GDM1 (cell line): ENCODE measurements around the gene VANGL2.

Source experiments
- DNase-seq: peaks from one replicate; lab custom pipeline; 2025; lab: John Stamatoyannopoulos, UW

The VANGL2 gene

DNA sequence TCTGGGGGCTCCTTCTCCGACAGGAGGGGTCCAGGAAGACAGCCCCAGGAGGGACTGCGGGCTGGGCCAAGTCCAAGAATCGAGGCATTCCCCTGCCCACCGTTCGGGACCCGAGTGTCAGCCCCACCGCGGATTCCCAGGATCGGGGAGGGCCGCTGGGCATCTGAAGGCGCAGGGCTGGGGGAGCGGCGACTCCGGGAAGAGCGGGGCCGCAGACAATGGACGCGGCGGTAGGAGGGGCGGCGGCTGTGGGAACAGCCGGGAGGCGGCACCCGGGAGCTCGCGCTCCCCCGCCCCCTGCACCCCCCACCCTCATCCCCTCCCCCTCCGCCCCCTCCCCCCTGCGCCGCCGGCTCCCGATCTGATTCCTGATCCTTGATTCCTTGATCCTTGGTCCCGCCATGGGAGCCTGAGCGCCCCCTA, at the start of gene VANGL2:
TSS of gene VANGL2 (plus strand) at position 342 of the 423 bp plus-strand sequence. CDS start 15,274 bp downstream, outside the sequence.
- no peak for DNase-seq

DNA sequence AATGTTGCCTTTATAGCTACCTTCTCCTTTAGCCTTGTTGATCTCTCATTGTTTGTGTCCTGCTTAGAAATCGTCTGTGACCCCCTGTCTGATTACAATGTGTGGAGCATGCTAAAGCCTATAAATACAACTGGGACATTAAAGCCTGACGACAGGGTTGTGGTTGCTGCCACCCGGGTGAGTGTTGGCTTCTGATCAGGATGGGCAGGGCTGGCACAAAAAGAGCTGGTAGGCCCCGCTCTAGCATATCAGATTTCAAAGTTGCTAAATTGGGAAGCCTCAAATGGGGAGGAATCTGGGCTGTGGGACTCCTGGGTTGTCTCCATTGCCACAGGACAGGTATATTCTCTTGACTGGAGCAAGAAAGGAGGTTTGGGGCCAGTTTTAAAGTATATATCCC, 48.7 kb upstream of the VANGL2 start:
- DNase-seq: no peak

DNA sequence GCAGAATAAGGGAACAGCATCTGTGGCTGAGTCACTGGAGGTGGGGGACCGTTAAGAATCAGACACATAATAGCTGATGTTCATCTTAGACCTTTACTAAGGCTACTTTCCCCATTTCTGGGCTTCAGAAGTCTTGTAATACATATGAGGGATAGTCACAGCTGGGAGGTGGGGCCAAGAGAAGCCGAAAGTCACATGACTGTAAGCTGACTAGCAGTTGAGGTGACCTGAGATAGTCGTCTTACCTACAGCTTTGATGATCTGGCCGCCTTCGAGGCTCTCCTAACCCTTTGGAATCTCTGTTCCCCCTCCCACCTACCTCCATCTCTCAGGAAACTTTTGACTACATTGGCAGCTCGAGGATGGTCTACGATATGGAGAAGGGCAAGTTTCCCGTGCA, 47.8 kb upstream of the VANGL2 start:
- DNase-seq: no peak

DNA sequence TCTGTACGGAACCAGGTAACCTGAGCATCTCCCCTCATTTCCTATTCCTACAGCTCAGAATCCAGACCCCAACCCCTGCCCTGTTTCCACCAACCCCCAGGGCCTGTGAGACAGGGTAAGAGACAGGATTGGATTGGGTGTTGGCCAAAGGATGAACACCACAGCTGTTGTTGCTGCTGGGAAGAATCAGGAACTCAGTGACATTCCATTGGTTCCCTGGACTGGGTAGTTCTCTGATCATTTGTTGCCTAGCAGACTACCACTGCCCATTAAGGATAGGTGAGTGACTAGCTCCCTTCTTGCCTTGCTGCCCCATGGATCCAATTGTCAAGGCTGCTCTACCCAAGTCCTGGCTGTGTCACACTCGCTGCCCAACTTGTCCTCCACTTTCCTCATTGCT, 47.1 kb upstream of the VANGL2 start:
- no peak for DNase-seq

DNA sequence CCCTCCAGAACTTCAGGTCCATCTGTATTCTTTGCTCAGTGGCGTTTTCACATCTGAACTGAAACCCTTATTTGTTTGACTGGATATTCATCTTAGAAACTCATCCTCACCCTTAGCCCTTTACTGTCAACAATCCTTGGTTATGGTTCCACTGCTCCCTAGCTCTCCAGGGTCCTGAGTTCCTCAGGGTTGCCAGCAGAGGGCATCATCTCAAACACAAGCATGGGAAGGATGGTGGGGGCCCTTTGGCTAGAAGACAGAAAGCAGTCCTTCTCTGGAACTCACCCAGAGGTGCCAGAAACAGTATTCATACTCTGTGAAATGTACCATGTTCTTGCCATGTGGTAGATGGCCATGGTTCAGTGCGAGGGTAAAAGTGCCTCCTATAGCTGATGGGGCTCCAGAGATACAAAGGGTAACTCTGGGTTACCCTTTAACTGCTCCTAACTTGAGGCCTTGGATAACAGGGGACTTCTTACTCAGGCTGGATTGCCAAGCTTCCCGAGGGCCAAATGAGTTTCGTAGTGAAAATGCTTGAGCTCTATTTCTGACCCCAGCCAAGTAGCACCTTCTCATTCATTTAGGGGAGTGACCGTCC, 45.9 kb upstream of the VANGL2 start:
- no peak for DNase-seq

DNA sequence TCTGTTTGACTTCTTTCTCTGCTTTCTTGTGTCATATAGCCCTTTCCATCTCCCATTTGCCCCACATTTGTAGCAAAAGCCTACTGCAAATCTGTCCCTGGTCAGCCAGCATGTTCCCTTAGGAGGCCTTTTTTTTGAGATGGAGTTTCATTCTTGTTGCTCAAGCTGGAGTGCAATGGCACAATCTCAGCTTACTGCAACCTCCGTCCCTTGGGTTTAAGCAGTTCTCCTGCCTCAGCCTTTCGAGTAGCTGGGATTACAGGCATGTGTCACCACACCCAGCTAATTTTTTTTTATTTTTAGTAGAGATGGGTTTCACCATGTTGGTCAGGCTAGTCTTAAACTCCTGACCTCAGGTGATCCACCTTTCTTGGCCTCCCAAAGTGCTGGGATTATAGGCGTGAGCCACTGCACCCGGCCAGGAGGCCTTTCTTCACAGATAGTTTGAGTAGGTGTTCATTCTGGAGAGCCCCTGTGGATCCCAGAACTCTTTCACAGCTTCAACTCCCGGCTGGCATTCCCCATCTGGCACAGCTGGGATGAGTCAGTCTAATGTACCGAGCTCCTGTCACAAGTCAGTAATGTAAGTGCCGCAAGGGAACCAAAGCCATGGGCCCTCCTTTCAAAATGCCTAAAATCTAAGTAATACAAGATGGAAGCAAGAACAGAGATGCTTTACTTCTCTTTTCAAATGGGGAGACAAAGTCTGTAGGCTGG, 42.9 kb upstream of the VANGL2 start:
- DNase-seq: no peak

DNA sequence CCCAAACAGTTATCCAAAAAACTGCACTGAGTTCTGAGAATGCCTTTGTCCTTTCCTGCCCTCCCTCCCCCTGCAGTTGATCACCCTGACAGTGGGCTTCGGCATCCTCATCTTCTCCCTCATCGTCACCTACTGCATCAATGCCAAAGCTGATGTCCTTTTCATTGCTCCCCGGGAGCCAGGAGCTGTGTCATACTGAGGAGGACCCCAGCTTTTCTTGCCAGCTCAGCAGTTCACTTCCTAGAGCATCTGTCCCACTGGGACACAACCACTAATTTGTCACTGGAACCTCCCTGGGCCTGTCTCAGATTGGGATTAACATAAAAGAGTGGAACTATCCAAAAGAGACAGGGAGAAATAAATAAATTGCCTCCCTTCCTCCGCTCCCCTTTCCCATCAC, 42.3 kb upstream of the VANGL2 start:
- no peak for DNase-seq

DNA sequence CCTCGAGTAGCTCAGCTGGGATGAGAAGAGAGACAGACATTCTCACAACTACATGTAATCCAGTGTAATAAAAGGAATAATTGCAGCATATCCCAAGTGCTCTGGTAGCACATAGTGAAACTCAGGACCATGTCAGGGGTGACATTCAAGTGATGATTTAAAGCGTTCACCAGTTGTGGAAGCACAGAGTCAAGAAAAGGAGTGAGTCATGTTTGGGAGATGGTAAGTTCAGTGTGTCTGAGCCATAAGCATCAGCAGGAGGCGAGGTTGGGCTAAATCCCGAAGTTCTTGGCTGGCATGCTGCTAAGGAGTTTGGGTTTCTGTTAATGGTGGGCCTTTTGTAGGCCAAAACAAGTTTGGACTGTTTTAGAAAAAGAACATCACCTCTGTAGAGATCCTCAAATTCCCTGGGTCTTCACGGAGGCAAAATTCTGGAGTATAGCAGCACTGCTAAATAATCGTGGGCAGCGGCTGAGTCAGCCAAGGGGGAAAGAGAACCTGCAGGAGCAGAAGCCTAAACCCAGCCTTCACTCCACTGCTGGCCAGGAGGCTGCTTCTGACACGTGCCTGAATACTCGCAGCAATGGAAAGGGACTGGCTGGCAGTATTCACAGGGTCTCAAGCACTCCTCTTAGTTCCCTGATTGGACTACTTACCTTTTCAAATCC, 40.7 kb upstream of the VANGL2 start:
- DNase-seq: no peak

DNA sequence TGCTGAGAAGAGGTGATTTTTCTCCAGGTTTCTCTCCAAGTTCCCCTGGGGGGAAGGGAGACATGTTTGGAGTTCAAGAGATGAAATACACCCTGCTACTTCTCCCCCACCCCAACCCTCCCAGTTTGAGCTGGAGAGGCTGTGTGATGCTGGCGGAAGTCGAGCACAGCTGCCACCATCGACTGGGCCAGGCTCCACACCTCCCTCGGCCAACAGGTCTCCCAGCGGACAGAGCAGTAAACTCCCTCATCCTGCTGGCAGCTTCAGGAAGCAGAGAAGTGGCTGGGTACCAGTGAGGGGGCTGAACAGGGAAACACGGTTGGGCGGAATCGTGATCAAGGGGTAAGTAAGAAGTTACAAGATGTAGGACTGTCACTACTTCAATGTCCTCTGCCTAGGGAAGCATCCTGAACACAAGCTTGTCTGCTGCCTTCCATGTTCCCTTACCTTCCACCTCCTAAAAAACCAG, 40.1 kb upstream of the VANGL2 start:
- DNase-seq: no peak

DNA sequence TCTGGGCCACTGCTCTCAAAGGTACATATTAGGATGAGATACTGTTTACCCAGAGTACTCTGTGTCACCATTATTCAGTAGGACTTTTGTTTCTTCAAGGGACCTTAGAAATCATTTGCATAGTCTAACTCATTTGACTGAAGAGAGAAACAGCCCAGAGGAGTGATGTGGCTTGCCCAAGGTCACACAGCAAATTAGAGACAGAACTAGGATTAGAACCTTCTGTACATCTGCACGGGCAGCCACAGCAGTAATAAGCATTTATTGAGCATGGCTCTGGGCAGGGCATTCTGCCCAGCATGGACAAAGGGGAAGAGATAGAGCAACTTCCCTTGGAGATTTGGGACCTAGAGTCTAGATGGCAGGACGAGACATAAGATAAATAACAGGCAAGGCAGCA, 39.2 kb upstream of the VANGL2 start:
- no peak for DNase-seq

DNA sequence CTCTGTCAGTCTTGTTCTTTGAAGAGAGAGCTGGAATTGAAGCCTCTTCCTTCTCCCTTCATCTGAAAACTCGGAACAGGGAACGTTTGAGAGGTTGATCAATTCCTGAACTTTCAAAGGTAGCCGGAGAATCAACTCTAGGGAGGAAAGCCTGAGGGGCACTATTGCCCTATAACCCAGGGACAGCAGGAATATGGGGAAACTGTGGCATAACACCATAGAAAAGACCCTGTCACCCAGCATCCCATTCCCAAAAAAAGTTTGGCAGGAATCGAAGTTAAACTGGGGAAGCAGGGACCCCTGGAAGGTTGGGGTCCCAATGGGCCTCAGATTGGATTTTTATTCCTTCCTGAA, 38.6 kb upstream of the VANGL2 start:
- DNase-seq: no peak

DNA sequence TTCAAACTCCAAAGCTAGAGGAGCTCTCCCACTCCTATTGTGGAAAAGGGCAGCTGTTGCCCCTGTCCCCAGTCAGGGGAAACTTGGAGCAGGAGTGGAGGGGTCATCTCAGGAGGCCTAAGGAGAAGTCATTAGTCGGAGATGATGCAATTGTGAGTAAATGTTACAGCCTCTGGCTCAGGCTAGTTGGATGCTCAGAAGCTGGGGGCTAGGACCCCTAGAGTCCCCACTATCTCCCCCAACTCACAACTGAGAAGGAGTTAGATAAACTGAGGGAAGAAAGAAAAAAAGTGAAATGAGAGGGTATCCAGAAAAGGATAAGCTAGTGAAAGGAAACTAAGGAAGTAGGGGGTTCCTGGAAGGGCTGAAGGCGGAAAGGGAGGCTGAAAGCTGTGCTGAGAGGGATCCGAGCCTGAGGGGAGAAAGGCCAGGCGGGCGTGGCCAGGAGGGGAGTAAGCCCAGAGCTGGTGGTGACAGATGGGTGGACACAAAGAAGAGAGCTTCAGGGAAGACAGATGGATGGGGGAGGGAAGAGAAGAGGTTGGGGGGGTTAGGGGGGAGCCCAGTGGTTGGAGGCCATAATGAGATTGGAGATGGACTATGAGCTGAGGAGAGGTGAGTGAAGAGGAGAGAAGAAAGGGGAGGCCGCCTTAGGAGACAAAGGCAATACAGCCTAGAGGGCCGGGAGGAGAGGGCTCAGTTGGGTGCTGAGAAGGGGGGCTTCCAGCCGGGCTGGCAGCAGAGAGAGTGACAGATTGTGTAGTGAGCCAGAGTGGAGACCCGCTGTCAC, 38.0 kb upstream of the VANGL2 start:
- no peak for DNase-seq

DNA sequence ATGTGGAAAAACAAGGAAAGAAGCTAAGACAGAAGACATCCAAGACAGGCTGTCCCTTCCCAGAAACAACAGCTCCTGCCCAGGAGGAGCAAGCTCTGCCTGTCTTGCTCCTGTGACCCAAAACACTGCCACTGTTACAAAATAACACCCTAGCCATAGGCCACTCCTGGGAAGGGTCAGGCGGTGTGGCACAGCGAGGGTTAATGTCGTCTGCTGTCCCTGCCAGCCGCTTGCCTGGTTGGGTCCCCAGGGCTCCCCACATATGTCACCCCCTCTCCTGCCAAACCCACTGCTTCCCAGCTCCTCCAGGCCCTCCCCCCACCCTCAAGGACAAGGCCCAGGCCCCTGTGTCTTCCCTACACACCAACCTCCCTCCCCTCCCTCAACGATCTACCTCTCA, 37.4 kb upstream of the VANGL2 start:
- no peak for DNase-seq

DNA sequence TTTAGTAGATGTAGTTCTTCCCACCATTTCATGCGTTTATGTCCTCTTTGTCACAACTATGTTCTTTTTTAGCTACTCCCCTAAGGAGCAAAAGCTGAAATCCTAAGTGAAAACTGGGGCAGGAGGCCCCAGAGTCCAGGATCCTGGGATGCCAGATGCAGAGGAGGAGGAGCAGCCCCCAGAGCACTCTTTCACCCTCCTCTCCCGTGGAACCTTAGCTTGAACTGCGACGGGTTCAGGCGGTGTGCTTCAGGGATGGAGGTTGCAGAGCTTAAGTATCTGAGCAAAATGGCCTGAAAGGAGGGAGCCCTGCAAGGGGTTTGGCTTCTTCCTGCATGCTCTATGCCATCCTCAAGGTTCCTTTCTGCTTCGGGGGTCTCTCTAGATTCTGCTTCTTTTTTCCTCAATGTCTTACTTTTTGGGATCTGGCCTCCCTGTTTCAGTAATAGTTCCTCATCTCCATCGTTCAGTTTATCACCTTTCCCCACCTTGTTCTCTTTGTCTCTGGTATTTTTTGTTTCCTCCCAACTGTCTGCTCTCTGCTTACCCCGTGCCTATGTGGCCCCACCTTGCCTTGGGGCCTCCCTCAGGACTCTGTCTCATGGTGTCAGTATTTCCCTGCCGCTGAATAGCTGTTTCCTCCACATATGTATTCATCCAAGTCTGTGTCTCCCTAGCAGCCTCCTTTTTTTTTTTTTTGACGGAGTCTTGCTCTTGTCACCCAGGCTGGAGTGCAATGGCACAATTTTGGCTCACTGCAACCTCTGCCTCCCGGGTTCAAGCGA, 36.2 kb upstream of the VANGL2 start:
- DNase-seq: no peak

DNA sequence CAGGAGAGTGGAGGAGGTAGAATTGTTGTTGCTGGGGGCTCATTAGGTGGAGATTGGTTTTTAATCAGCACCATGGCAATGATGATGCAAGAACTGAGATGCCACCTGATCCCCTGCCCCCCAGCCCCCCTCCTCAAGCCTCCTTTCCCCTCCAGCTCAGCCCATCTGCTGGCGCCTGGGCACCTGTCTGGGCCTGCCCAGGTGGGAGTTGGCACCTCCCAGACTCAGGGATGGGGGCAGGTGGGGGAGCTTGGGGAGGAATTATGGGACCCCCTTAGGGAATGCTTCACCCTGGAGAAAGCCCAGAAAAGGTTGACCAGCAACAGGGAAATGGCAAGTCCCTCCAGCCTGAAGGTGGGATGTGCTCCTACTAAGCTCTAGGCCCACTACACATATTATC, 35.0 kb upstream of the VANGL2 start:
- no peak for DNase-seq

DNA sequence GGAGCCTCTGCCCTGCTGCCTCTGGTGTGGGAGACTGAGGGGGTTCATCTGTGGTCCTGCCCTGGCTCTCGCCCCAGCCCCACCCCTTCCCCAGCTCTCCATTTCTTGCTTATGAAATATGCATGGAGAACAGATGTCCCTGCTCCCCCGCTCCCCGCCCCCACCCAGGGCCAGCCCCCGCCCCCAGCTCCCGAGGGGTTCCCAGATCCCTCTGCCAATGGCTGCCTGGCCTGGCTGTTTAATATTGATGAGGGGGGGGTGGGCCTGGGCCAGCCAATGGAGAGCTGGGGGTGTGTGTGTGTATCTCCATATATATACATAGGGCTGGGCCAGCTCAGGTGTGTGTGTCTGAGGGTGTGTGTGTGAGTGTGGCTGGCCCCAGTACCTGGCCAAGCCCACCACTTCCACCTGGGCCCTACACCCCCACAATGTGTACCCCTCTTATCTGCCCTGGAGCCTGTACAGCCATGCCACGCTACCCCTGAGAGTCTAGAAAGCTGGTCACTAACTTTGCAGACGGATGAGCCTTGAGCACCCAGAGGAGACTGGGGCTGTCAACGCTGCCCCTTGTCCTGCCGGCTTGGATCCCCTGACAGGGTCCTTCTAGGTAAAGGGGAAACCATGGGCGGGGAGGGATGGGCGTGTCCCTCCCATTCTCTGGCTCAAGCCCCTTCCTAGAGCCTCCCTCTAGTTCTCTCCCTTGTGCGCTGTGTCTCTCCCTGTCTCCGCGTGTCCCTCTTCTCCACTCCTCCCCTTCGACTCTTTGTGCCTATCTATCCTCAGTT, 33.4 kb upstream of the VANGL2 start, which contains the start of gene NHLH1:
TSS of gene NHLH1 (plus strand) at position 341 of the 785 bp plus-strand sequence. CDS start 3,661 bp downstream, outside the sequence.
- DNase-seq: no peak

DNA sequence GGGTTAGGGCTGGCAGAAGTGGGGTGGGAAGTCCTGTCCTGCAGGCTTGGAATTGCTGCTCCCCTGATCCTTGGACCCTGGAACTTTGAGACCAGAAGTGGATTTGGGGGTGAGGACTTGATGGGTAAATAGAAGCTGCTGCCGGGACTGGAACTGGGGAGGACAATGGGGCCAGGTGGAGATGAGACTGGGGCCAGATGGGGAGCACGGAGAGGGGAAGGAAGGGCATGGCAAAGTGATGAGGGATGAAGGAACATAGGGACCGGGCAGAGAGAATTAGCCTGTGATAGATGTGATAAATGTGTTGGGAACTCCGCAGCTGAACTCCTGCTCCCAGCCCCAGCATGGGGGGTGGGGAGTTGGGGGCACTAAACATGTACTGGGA, 32.9 kb upstream of the VANGL2 start:
- DNase-seq: no peak

DNA sequence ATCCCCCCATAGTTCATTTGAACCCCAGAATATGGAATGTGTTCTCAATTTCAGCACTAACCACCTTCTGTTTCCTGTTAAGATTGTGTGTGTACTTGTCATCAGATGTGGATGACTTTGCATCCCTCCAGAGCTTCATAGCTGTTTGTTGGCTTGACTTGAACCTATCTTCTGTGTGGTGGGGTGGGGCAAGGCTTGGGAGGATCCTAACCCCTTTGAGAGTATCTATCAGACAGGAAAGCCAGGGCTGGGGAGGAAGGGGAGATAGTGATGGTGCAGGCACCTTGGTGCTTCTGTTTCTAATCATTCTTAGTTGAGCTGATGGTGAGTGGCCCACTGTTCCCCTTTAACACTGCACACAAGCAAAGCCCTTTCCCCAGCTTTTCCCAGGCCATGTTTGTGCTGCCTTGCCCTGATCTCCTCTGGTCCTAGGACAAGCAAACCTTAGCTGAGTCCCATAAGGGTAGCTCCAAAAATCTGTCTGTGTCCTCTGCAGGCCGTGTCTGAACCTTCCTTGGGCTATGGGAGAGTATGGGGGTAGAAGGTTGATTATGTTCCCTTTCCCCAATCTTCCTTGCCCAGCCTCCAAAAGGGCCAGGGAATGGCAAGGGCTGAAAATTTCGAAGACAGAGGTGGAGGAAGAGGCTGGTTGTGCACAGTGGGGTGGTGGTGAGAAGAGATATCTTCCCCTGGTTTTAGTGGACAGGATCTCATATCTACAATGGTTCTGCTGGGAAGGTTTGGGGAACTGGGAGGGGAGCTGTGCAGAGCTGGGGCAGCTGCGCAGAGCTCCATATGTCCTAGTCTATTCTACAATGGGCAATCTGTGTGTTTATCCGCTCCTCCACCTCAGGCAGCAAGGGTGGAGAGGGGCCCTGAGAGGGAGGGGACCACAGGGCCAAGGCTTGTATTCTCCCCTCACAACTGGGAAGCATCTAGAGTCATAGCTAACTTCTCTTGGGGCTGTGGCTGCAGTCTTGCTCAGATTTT, 32.1 kb upstream of the VANGL2 start:
- no peak for DNase-seq

DNA sequence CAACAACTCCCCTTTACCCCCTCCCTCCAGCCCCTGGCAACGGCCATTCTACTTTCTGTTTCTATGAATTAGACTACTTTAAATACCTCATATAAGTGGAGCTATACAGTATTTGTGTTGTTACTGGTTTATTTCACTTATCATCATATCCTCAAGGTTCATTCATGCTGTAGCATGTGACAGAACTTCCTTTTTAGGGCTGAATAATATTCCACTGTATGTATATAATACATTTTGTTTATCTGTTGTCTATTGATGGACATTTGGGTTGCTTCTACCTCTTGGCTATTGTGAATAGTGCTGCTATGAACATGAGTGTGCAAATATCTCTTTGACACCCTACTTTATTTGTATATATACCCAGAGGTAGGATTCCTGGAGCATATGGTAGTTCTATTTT, 31.3 kb upstream of the VANGL2 start:
- DNase-seq: no peak
